ENCODE data around the gene GK.
"Not testable (repeated sequence)": the region's sequence is repeated elsewhere in the genome, so short reads cannot be mapped to it uniquely, and the experiment has no call there.

GK gene

DNA sequence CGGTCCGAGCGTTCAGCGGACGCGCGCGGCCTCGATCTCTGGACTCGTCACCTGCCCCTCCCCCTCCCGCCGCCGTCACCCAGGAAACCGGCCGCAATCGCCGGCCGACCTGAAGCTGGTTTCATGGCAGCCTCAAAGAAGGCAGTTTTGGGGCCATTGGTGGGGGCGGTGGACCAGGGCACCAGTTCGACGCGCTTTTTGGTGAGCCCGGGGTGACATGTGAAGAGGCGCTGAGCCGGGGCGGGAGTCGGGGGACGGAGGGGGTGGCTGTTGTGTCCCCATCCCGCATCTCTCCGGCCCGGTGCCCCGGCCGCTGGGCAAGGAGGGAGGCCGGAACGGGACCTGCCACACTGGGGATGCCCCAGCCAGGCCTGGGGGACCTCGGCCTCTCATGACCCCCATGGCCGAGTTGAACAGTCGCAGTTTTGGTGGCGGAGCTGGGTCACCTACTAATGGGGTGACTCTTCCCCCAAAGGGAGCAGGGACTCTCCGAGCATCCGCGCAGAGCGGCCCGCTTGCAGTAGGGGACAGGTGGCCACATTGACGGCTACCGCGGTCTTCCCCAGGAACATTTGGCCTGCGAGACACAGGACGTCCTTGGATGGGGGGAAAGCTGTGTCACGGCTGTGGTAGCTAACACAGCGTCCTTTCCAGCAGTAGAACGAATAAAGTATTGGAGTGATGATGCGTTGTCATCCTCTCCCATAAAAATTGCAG, at the start of gene GK:
GK (plus strand) TSS at position 9 of the 717 bp plus-strand sequence; CDS start at position 124, 115 bp downstream.
- no peak for DNase-seq (ENCODE audit: low read depth in 2 of 2)

DNA sequence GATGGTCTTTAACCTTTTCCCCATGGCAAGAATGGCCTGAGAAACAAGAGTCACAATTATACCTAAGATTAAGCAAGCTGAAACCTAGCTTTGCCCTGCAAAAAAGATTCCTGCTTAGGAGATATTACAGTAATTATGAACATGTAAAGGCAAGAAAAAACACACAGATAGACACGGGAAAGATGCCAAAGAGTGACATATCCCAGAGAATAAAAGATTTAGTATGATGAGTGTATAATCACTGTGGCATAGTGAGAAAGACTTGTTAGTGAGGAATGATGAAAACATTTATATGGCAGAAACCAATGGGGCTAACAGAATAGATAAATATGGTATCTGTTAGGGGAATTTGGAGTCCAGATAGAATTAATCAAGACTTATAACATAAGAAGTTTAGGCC, 46.1 kb upstream of the GK start:
- peak in 1 of 2 experiments; percentile 9 for DNase-seq (ENCODE audit: low read depth in 2 of 2)

DNA sequence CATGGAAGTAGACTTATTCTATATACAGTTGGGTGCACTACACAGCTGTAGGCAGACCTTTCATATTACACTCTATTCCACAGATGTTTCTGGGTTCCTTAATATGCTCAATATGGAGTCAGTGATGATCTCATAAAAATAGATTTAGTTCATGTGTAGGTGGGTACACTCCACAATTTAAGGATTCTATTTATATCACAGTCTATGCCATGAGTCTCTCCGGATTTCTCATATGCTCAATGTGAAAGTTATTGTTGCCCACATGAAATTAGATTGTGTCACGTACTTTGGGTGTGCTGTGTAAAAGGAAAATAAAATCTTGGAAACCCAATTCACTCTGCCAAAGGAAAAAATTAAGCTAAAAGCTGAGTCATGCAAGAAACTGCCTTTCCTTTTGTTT, 43.2 kb upstream of the GK start:
- DNase-seq (ENCODE audit: low read depth in 2 of 2): peak in 1 of 2 experiments; percentile 4

DNA sequence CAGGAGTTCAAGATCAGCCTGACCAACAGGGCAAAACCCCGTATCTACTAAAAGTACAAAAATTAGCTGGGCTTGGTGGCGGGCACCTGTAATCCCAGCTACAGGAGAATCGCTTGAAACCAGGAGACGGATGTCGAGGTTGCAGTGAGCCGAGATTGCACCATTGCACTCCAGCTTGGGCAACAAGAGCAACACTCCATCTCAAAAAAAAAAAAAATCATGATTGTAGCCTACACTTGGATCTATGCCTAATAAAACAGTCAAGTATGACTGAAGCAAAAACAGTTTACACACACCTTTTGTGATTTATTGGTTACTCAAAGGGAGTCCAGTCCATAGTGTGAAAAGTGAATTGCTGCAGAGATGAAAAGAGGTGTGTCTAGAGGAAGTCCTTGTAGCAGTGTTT, 41.0 kb upstream of the GK start:
- no peak for DNase-seq (ENCODE audit: low read depth in 2 of 2)

DNA sequence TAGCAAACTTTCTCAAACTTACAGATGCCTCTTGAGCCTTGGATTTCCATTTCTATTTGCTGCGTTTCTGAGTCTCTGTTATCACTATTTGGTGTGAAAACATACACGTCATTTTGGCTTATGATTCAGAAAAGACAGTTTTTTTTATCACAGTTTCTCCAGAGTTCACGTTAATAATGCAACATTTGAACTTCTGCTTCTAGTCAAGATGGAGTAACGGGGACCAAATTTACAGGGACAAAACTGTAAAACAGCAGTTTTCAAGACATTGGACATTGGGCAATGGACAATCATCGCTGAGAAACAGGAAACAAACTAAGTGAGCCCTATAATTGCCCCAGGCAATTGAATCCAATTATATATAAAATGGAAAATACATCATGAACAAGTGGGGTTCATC, 39.5 kb upstream of the GK start:
- no peak for DNase-seq (ENCODE audit: low read depth in 2 of 2)

DNA sequence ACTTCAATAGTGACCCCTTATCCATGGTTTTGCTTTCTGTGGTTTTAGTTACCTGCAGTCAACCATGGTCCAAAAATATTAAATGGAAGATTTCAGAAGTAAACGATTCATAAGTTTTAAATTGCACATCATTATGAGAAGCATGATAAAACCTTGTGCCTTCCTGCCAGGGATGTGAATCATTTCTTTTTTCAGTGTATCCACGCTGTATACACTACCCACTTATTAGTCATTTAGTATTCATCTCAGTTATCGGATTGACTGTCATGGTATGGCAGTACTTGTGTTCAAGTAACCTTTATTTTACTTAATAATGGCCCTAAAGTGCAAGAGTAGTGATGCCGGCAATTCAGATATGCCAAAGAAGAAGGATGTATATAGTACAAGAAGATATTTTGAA, 38.0 kb upstream of the GK start:
- DNase-seq (ENCODE audit: low read depth in 2 of 2): no peak

DNA sequence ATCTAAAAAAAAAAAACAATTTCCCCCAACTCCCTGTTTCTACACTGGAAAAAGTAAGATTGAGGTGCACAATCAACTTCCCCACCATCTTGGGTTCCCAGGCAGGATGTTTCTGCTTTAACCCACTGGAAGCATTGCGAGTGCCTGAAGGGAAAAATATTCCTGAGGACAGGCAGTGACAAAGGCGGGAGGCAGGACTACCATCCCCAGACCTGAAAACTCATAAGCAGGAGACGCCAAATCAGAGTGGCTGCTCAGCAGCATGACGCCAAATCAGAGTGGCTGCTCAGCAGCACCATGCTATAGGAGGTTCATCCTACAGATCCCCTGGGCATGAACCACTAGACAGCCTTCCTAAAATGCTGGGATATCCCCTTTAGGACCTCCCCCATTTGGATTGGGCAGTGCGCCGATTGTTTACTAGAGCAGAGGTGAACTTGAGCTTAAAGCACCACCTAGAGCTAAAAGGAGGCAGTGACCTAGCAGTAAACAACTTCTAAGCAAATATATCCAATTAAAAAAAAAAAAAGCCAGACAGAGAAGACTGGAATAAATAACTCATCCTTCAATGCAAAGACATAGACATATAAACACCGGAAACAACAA, 35.0 kb upstream of the GK start:
- no peak for DNase-seq (ENCODE audit: low read depth in 2 of 2)

DNA sequence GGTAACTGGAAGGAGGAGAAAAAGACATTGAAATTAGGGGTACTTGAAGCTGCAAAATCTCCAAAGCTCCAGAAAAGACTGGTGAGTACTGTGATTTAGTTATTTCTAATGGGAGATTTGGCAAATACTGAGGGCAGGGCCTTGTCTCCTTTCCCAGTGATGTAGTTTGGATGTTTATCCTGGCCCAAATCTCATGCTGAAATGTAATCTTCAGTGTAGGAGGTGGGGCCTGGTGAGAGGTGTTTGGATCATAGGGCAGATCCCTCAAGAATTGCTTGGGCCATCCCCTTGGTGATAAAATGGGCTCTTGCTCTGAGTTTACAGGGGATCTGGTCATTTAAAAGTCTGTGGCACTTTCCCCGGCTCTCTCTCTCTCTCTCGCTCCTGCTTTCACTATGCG, 33.1 kb upstream of the GK start:
- no peak for DNase-seq (ENCODE audit: low read depth in 2 of 2)

DNA sequence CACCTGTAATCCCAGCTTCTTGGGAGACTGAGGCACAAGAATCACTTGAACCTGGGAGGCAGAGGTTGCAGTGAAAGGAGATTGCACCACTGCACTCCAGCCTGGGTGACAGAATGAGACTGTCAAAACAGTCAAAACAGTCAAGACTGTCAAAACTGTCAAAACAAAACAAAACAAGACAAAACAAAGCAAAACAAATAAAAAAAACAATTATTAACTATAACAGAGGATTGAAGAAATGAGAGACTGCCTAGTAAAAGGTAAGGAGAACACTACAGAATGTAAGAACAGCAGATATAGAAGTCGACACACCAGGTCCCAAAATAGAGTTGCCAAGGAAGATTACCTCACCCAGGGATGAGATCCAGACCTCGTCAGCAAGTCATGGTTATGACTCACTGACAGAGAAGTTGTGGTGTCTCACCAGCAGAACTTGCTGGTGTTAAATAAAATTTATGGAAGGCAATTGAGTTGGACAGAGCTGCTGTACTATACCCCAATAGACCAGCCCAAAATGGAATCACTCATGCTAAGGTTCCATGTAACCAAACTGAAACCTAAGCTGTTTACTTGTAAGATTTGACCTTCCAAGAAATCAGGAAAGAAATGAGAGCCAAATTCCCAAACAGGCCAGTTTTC, 32.1 kb upstream of the GK start:
- peak; percentile 77 to 78 for DNase-seq (ENCODE audit: low read depth in 2 of 2)

DNA sequence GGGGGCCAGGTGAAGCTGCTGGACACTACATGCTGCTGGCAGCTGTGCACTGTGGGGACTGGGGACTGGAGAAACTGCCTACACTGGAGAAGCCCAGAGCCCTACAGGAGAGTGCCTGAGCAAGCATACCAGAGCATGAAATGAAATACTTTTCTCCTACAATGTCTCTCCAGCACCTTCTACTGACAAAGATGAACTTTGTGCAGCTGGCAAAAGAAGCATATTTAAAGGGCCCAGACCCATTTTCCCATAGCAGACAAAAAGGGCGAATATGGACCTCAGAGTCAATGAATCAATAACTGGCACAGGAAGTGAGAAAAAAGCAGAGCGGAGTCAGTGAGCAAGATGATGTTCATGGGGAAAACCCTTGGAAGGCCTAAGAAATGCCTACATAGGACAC, 30.9 kb upstream of the GK start:
- no peak for DNase-seq (ENCODE audit: low read depth in 2 of 2)

DNA sequence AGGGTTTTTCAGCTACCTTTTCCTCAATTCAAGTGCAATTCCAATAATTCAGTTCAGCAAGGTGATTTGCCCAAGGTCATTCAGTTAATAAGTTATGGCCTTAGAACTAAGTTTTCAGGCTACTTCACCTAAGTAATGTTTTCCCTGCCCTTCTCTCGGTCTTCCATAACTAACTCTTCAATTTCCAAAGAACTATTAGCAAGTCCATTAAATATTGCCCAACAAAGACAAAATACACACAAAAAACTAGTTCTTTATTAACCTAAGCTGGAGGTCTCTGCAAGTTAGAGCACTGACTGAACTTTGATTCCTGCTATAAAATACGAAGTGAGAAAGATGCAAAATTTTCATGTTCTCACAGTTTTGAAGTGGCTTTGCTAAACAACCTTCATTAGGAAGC, 26.8 kb upstream of the GK start:
- DNase-seq (ENCODE audit: low read depth in 2 of 2): no peak

DNA sequence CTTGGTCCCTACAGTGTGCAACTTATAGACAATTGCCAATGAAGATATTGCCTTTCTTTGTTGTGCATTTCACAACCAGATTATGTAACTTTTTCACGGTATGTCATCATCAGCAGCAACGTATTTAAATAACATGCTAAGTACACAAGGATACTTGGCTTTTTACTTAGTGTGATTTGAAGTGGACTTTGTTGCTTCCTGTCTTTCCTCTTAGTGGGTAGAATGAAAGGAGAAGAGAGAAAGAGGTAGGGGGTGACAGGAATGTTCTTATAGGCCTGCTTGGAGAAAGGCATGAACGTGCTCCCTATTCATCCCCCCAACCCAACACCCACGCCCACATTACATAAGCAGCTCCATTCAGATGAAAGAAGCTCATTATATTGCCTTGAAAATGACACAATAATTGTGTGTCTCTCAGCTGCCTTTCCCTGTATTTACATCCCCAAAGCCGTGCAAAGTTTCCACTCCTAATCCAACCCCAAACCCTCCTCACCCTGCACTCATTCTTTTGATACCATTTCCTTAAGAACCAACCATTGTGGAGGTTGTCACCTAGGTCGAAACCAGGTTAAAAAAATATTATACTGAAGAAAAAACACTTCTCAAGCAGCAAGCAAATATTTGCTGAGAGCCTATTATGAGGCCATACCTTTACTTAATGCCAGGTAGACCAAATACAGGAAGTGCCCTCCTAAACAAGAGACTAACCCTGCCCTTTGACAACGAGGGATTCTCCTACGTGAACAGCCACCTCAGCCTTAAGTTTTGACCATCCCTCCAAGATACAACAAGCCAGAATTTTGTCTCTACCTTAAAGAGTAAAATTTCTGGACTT, 25.2 kb upstream of the GK start:
- no peak for DNase-seq (ENCODE audit: low read depth in 2 of 2)

DNA sequence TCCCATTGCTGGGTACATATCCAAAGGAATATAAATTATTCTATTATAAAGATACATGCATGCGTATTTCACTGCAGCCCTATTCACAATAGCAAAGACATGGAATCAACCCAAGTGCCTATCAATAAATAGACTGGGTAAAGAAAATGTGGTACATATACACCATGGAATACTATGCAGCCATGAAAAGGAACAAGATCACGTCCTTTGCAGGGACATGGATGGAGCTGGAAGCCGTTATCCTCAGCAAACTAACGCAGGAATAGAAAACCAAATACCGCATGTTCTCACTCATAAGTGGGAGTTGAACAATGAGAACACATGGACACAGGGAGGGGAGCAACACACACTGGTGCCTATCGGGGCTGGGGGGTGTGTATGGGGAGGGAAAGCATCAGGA, 19.2 kb upstream of the GK start:
- DNase-seq (ENCODE audit: low read depth in 2 of 2): not testable (repeated sequence)

DNA sequence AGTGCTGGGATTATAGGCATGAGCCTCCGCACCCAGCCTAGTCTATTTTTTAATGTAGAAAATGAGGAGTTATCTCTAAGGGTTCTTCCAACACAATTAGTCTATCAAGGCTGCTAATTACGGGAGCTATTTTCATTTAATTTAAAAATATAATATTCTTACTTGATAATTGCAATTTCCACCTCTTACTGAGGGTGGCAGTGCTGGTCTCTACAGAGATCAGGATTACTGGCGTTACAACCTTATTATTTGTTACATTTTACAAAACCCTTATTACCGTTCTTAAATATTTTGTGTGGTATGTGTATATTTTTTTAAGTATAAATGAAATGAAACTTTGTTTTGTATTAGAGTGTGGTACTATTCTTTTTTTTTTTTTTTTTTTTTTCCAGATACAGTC, 17.6 kb upstream of the GK start:
- no peak for DNase-seq (ENCODE audit: low read depth in 2 of 2)

DNA sequence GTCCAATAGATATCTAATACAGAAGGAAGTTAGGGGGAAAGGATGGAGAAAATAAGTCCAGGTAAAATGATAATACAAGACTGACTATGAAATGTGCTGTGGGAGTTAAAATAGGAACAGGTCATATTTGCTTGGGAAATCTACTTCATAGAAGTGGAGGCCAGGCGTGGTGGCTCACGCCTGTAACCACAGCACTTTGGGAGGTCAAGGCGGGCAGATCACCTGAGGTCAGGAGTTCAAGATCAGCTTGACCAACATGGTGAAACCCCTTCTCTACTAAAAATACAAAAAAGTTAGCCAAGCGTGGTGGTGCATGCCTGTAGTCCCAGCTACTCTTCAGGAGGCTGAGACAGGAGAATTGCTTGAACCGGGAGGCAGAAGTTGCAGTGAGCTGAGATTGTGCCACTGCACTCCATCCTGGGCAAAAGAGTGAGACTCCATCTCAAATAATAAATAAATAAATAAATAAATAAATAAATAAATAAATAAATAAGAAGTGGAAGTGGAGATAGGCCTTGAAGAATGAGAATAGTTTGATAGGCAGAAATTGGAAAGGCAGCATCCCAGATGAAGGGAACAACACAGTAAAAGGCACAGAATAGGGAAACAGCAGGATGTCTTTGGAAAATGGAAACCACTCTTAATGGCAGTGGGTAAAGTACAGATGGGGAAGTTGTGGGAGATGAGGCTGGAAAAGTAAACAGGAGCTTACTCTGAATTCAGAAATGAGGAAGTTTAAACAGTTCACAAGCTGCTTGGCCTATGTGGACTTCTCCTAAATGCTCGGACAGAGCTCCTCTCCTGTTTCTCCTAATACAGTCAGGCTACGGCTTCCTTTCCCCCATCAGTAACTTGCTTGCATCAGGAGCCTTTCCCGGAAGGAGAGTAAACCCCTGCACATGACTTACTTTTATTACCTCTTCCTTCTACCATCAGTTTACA, 15.1 kb upstream of the GK start:
- DNase-seq (ENCODE audit: low read depth in 2 of 2): no peak

DNA sequence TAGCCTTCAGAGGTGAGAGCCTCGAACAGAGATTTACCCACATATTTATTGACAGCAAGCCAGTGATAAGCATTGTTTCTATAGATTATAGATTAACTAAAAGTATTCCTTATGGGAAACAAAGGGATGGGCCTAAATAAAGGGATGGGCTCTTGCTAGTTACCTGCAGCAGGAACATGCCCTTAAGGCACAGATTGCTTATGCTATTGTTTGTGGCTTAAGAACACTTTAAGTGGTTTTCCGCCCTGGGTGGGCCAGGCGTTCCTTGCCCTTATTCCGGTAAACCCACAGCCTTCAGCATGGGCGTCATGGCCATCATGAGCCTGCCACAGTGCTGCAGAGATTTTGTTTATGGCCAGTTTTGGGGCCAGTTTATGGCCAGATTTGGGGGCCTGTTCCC, 13.5 kb upstream of the GK start:
- not testable (repeated sequence) for DNase-seq (ENCODE audit: low read depth in 2 of 2)

DNA sequence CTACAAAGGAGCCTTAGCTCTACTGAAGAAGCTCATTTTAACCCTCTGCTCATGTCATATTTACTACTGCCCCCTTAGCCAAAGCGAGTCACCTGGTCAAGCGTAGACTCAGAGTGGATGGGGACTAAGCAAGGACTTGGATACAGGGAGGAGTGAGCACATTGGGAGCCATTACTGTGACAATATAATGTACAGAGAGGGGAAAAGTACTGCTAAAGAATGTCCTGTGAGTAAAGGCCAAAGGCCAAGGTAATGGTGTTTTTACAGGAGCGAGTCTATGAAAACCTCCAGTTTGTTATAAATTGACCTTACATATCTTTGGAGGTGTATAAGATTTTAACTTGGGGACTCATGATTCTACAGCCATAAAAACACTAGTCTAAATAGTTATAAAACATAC, 10.6 kb upstream of the GK start:
- no peak for DNase-seq (ENCODE audit: low read depth in 2 of 2)

DNA sequence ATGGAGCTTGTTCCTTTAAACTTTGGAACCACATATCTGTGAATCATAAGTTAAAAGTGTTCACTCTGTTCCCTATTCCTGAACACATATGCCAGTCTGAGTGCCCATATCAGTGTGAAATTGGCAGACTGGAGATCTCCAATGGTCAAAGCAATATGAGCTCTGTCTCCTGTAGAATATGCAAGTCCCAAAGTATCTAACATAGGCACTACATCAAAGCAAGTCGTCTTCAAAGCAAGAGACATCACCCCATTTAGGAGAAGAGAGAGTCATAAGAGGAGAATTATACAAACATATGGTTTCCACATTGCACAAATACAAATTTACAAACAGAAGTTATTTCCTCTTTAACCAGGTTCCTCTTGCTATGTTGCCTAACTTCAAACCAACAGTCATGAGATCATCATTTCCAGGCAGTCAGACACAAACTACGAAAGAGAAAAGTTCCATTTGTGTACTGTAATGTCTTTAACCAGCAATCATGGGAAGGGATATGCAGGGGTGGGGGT, 9.9 kb upstream of the GK start:
- DNase-seq (ENCODE audit: low read depth in 2 of 2): peak; percentile 47 to 51

DNA sequence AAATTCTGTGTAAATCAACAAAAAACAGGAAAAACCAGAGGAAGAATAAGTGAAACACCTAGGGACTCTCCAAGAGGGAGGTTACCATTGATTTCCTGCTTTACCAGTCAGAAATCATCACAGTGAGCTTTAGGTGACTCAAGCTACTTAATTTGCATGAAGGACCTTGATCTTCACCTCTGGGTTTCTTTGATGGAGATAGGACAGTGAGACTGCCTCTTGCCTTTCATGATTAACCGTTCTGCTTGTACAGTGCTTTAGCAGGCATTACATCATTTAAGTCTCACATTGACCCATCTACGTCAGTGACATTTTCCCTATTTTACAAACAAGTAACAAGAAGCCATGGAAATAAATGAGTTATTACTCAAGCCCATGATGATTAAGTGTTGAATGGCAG, 3.4 kb upstream of the GK start:
- DNase-seq (ENCODE audit: low read depth in 2 of 2): no peak

DNA sequence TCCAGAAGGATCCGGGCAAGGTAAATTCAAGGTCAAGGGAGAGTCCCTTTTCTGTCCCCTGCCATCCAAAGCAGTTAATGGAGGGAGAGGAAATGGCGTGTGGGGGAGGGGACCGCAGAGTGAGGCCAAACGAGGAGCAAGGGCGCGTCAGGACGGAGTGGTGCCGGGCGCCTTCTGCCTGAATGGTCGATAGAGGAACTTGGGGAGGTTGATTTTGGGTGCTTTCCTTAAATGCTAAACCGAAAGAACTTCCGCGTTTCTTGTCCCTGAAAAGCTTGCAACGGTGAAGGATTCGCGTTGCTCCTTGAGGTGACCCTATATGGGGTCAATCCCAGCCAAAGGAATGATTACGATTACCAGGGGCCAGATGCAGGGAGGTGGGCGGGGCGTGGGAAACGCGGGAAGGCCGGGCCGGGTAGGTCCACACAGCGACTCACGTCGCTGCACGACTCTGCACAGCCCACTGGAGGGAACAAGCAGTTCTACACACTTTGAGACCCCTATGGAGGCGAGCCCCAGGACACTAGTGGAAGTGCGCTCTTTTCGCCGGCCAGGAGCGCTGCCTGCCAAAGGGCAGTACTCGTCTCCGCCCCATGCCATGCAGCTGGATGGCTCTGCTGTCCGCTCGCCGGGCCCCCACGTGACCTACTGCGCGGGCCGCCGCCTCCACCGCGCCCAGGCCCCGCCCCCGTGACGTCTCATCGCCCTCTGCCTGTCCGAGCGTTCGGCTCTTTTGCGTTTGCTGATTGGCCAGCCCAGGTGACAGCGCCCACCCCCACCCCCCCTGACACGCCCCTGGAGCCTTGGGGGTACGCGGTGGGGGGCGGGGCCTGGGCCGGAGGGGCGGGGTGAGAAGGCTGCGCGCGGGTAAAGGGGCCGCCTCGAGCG, 452 bp upstream of the GK start:
- peak; percentile 80 to 82 for DNase-seq (ENCODE audit: low read depth in 2 of 2)
